GM23248 (cell line): ENCODE results near the gene TXNRD1.

Experiments
- EZH2 ChIP-seq: fragments of 200-600 bp; sonication (generic); IDR thresholded peaks from 2 replicates; pipeline ENCODE4 v1.6.1; 2018; ENCODE audit warnings: antibody characterized with exemption, mild to moderate bottlenecking; ENCODE audit not compliant: insufficient read depth, poor library complexity, severe bottlenecking
- EZH2phosphoT487 ChIP-seq: fragments of 200-600 bp; sonication (generic); IDR thresholded peaks from 2 replicates; pipeline ENCODE4 v1.6.1; 2018; ENCODE audit warnings: antibody characterized with exemption, moderate library complexity, mild to moderate bottlenecking, low read depth; ENCODE audit not compliant: insufficient read depth

DNA sequence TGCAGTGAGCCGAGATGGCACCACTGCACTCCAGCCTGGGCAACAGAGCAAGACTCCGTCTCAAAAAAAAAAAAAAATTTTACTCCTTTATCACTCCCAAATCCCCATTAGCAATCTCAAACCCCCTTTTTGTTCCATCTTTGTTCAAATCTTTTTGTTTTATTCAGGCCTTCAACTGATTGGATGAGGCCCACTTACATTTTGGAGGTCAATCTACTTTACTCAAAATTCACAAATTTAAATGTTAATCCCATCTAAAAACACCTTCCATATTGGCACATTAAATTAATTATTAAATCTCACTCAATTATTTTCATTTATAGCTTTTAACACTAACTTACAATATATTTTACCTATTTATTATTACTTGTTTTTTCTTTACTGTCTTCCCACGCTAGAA, 27.0 kb upstream of the TXNRD1 start:
- TF ChIP-seq EZH2, result no peak
- TF ChIP-seq EZH2phosphoT487, result no peak
